Esophagus muscularis mucosa (tissue), 4 donors: ENCODE measurements around the gene GUCY2C. TPM values are rescaled to one million over a fixed set of nuclear protein-coding genes. Genes with fewer than 3 reads are reported as not detected.

ENCODE experiments used
- DNase-seq: peaks from one replicate; pipeline ENCODE4 v3.0.0-alpha.2; 2017; ENCODE audit errors: extremely low spot score
- H3K27ac ChIP-seq, 4 donors: fragments of 200-600 bp; sonication (generic); replicated peaks in 1 of 4; 1 replicate in 3 of 4; 2 replicates in 1 of 4; pipeline ENCODE4 v1.5.1; 2016 to 2019; ENCODE audit warnings: mild to moderate bottlenecking in 1 of 4
- H3K27me3 ChIP-seq, 4 donors: fragments of 200-600 bp; sonication (generic); one replicate each; pipeline versions ENCODE4 v1.5.1 to v1.6.0; 2016 to 2019
- H3K36me3 ChIP-seq, 4 donors: fragments of 200-600 bp; sonication (generic); one replicate each; pipeline ENCODE4 v1.5.1; 2016 to 2019
- H3K4me1 ChIP-seq, 4 donors: fragments of 200-600 bp; sonication (generic); one replicate each; pipeline ENCODE4 v1.5.1; 2016 to 2019
- H3K4me3 ChIP-seq, 4 donors: fragments of 200-600 bp; sonication (generic); 1 replicate in 2 of 4; 2 replicates in 2 of 4; pipeline ENCODE4 v1.5.1; 2016 to 2019; ENCODE audit warnings: mild to moderate bottlenecking in 4 of 4, moderate library complexity in 1 of 4
- H3K9me3 ChIP-seq, 4 donors: fragments of 200-600 bp; sonication (generic); 1 replicate in 3 of 4; 2 replicates in 1 of 4; pipeline ENCODE4 v1.5.1; 2016 to 2019
- EP300 ChIP-seq: sonication (generic); formaldehyde crosslinking; IDR thresholded peaks from one replicate; pipeline ENCODE4 v1.6.1; 2017; ENCODE audit warnings: antibody characterized with exemption
- POLR2A ChIP-seq: fragments of 450-650 bp; IDR thresholded peaks from one replicate; pipeline ENCODE4 v1.6.1; 2017; ENCODE audit warnings: antibody characterized with exemption, moderate library complexity, mild to moderate bottlenecking, low read depth
- POLR2AphosphoS5 ChIP-seq, 2 donors: sonication (generic); formaldehyde crosslinking; IDR thresholded peaks; one replicate each; pipeline ENCODE4 v1.6.1; 2017; ENCODE audit warnings: antibody characterized with exemption in 2 of 2
- WGBS: methylation state at CpG from one replicate; pipeline ENCODE4 v1.1.5; 2018; 5-methylcytosine and 5-hydroxymethylcytosine counted together
- intact Hi-C: fragments of 100-400 bp; cut with DNase I; formaldehyde crosslinking; loops from one replicate; pipeline ENCODE4 v1.15.1; 2023
- total RNA-seq, 4 donors: library from RNA; depleted of rRNA; stranded (reverse); fragments of >200 nt; gene quantifications; one replicate each; pipeline versions ENCODE4 v1.1.0 to v1.2.1, GENCODE V29; 2016
- TF ChIP-seq, protein P1 (sequence below), 3 experiments: fragments of 200-600 bp in 2 of 3; fragments of 450-650 bp in 1 of 3; sonication (generic) in 2 of 3; IDR thresholded peaks; one replicate each; pipeline ENCODE4 v1.5.1; 2017 to 2019; ENCODE audit warnings: antibody characterized with exemption in 3 of 3, mild to moderate bottlenecking in 2 of 3, moderate library complexity in 1 of 3

The GUCY2C gene
- total RNA-seq, 4 donors from 2014 or later, result not detected

DNA sequence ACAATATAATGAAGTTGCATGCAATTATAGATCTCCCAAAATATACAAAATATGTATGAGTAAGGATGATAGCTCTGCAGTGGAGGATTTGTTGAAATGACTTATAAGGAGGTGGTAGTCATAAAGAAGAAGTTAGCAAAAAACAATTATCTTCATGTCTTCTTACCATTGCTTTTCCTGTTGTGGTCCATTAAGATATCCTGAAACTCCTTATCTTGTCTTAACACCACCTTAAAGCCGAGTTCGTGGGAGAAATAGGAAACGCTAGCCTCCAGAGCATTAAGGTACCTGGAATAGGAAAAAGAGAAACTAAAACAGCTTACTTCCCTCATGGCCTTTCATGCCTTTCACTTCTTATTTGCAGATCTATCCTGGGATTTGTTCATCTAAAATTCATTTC is 15.2 kb downstream of the GUCY2C start:
- no peak overlapping the region for H3K4me3 ChIP-seq
- WGBS, result 63% methylated on average over 3 of the region's 3 CpGs
- intact Hi-C loops, result no loop called here
- H3K4me1 ChIP-seq, result no peaks in the 10 kb centered on the region
- no peak for TF ChIP-seq POLR2A
- TF ChIP-seq POLR2AphosphoS5 (IDR thresholded peaks at IDR 0.05), result no peak
- no peak for TF ChIP-seq EP300
- TF ChIP-seq, protein P1, sequence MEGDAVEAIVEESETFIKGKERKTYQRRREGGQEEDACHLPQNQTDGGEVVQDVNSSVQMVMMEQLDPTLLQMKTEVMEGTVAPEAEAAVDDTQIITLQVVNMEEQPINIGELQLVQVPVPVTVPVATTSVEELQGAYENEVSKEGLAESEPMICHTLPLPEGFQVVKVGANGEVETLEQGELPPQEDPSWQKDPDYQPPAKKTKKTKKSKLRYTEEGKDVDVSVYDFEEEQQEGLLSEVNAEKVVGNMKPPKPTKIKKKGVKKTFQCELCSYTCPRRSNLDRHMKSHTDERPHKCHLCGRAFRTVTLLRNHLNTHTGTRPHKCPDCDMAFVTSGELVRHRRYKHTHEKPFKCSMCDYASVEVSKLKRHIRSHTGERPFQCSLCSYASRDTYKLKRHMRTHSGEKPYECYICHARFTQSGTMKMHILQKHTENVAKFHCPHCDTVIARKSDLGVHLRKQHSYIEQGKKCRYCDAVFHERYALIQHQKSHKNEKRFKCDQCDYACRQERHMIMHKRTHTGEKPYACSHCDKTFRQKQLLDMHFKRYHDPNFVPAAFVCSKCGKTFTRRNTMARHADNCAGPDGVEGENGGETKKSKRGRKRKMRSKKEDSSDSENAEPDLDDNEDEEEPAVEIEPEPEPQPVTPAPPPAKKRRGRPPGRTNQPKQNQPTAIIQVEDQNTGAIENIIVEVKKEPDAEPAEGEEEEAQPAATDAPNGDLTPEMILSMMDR (IDR thresholded peaks at IDR 0.05), result no peak
- no peak overlapping the region for H3K27ac ChIP-seq
- H3K27me3 ChIP-seq, result no peaks in the 10 kb centered on the region
- DNase-seq, result no peak
- no peaks in the 10 kb centered on the region for H3K36me3 ChIP-seq
- no peaks in the 10 kb centered on the region for H3K9me3 ChIP-seq

DNA sequence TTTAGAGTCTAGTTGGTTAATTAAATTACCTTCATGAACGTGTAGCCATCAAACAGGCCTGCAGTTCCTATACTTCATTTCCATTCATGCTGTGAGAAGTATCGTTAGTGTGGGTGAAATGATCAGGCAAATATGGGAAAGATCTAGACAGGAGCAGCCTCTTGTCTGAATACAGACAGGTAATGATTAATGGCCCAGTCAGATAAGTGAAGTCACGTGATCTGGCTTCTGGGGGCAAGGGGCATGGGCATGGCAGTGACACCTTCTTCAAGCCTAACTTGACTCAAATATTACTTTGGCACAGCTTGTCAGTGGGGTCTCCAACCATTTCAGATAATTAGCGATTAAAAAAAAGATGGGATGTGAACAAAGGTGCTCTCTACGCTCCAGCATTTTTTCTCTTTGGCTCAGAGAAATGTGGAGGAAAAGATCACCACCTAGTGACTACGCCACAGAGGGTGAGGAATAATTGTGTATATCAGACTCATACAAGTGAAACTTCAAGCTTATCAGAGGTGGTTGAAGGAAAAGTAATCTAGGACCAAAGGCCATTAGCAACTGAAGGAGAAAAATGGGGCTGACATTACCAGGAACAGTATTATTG is 17.8 kb downstream of the GUCY2C start:
- DNase-seq, result no peak
- intact Hi-C loops, result no loop called here
- no peak overlapping the region for H3K4me3 ChIP-seq
- no peak overlapping the region for H3K27ac ChIP-seq
- TF ChIP-seq EP300 (no peak), POLR2A (no peak), POLR2AphosphoS5 (IDR thresholded peaks at IDR 0.05) (no peak)
- TF ChIP-seq, protein P1 (IDR thresholded peaks at IDR 0.05), result no peak
- no peaks in the 10 kb centered on the region for H3K36me3 ChIP-seq
- WGBS, result 89% methylated on average over 6 of the region's 6 CpGs
- no peaks in the 10 kb centered on the region for H3K9me3 ChIP-seq
- no peaks in the 10 kb centered on the region for H3K27me3 ChIP-seq
- no peaks in the 10 kb centered on the region for H3K4me1 ChIP-seq

DNA sequence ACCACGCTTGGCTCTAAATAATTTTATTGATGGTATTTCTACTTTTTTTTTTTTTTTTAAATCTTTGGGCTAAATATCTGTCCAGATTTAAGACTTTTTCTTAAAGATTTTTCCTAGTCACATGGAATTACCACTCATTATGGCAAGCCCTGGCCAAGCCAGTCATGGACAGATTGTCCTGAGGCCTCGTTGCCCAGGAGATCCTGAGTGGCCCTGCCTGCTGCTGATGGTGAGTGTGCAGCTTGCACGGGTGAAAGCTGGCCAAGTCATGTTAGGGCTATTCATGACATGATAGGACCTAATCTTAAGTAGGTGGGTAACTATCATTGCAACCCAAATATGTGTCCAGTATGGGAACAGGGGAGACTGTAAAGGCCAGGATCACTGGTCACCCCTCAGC is 27.8 kb downstream of the GUCY2C start:
- TF ChIP-seq EP300, result no peak
- TF ChIP-seq, protein P1 (IDR thresholded peaks at IDR 0.05), result no peak
- TF ChIP-seq POLR2AphosphoS5 (IDR thresholded peaks at IDR 0.05), result no peak
- no peak for TF ChIP-seq POLR2A
- H3K36me3 ChIP-seq, result no peaks in the 10 kb centered on the region
- WGBS, result 89% methylated on average over 3 of the region's 3 CpGs
- H3K4me3 ChIP-seq, result no peak overlapping the region
- no peaks in the 10 kb centered on the region for H3K27me3 ChIP-seq
- intact Hi-C loops, result loop anchor here (5.0 kb wide), 1 partner anchor 426 kb away; no protein-coding TSS in a partner anchor
- no peak for DNase-seq
- H3K27ac ChIP-seq, result no peak overlapping the region
- H3K9me3 ChIP-seq, result no peaks in the 10 kb centered on the region
- no peaks in the 10 kb centered on the region for H3K4me1 ChIP-seq

DNA sequence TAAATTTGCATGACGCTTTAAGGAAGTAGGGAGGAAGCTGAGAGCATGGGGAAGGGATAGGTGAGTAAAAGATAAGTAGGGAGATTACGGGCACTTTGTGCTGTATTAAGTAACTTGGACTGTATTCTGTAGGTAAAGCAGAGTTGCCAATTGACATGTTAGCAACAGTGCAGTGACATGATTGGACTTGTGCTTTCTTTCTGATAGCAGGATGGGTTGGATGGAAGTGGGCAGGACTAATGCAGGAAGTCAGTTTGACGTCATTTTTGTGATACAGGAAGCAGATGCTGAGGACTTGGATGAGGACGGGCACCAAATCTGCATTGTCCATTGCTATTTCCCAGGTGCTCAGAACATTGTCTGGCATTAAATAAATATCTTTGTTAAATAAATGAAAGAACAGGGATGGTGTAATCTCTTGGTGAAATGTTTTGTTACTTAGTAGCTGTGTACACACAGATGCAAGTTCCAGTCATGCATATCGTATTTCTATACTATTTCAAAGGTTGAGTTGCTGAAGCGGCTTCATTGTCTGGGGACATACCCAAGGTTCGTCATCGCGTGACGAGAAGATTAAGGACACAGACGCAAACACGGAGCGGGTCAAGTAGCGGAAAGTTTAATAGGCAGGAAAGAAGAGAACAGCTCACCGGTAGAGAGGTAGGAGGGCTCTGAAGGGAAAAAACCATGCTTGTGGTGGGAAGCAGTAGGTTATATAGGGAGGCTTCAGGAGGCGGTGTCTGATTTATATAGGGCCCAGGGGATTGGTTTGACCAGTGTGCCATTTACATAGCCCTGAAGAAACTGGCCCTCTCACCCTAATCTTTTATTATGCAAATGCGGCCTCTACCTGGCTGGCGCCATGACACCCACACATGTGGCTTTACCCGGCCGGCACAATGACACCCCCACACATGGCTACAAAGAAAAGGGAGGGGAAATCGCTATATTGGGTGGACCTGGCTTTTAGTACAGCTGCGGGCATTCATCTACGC is 30.7 kb downstream of the GUCY2C start:
- no peaks in the 10 kb centered on the region for H3K36me3 ChIP-seq
- H3K9me3 ChIP-seq, result no peaks in the 10 kb centered on the region
- H3K27ac ChIP-seq, result no peak overlapping the region
- DNase-seq, result no peak
- intact Hi-C loops, result loop anchor here (5.0 kb wide), 1 partner anchor 423 kb away; no protein-coding TSS in a partner anchor
- no peaks in the 10 kb centered on the region for H3K27me3 ChIP-seq
- 88% methylated on average over 23 of the region's 23 CpGs for WGBS
- TF ChIP-seq POLR2AphosphoS5 (IDR thresholded peaks at IDR 0.05) (no peak), POLR2A (no peak), EP300 (no peak)
- TF ChIP-seq, protein P1 (IDR thresholded peaks at IDR 0.05), result no peak
- H3K4me1 ChIP-seq, result no peaks in the 10 kb centered on the region
- no peak overlapping the region for H3K4me3 ChIP-seq
